Natural killer cell (primary cell): ENCODE results near the gene PGAP1. TPM values are rescaled to one million over a fixed set of nuclear protein-coding genes. Genes with fewer than 3 reads are reported as not detected.

Experiments used
- ATAC-seq, 3 donors: fragments of 150-1000 bp in 2 of 3; fragments of 200-7000 bp in 1 of 3; cut with Tn5 transposase; 1 replicate in 1 of 3; 2 replicates in 2 of 3; pipeline ENCODE4 v1.10.0; 2021; ENCODE audit warnings: mild to moderate bottlenecking in 2 of 3, moderate library complexity in 2 of 3
- DNase-seq, 2 donors: peaks; one replicate each; pipeline versions ENCODE4 v3.0.0 to v3.0.0-alpha.2; 2013 to 2021; ENCODE audit warnings: mixed read lengths in 1 of 2
- H3K27ac ChIP-seq: one replicate; pipeline ENCODE4 v1.5.1; 2013; ENCODE audit warnings: mild to moderate bottlenecking, low read length
- H3K27me3 ChIP-seq: one replicate; pipeline ENCODE4 v1.6.1; 2013; ENCODE audit warnings: low read length; ENCODE audit not compliant: control insufficient read depth, insufficient read depth
- H3K36me3 ChIP-seq: one replicate; pipeline ENCODE4 v1.6.1; 2013; ENCODE audit warnings: low read length; ENCODE audit not compliant: control insufficient read depth, insufficient read depth
- H3K4me1 ChIP-seq: one replicate; pipeline ENCODE4 v1.6.1; 2013; ENCODE audit warnings: low read length; ENCODE audit not compliant: control insufficient read depth, insufficient read depth
- H3K4me3 ChIP-seq: one replicate; pipeline ENCODE4 v1.5.1; 2013; ENCODE audit warnings: low read length
- H3K9me3 ChIP-seq: one replicate; pipeline ENCODE4 v1.6.1; 2013; ENCODE audit warnings: low read length; ENCODE audit not compliant: control insufficient read depth, insufficient read depth
- H3K27ac Mint-ChIP-seq, 2 donors: one replicate each; pipeline ENCODE4 v1.8.0; 2022; ENCODE audit warnings: mild to moderate bottlenecking in 2 of 2, mixed read lengths in 2 of 2, moderate library complexity in 1 of 2
- H3K27me3 Mint-ChIP-seq, 2 donors: one replicate each; pipeline ENCODE4 v1.8.0; 2022; ENCODE audit warnings: low read depth in 2 of 2, mixed read lengths in 2 of 2
- H3K36me3 Mint-ChIP-seq: one replicate; pipeline ENCODE4 v1.8.0; 2022; ENCODE audit warnings: mixed read lengths
- H3K4me1 Mint-ChIP-seq, 2 donors: one replicate each; pipeline ENCODE4 v1.8.0; 2022; ENCODE audit warnings: mixed read lengths in 2 of 2
- H3K4me3 Mint-ChIP-seq: one replicate; pipeline ENCODE4 v1.8.0; 2022; ENCODE audit warnings: mild to moderate bottlenecking, moderate library complexity, mixed read lengths
- H3K9me3 Mint-ChIP-seq, 2 donors: one replicate each; pipeline ENCODE4 v1.8.0; 2022; ENCODE audit warnings: mixed read lengths in 2 of 2
- CTCF ChIP-seq: fragments of 200-600 bp; IDR thresholded peaks from one replicate; pipeline ENCODE4 v1.8.0; 2022; ENCODE audit warnings: antibody characterized with exemption
- WGBS: methylation state at CpG from one replicate; pipeline ENCODE4 v1.1.7; 2013; ENCODE audit warnings: missing lambda C conversion rate; ENCODE audit not compliant: insufficient coverage; 5-methylcytosine and 5-hydroxymethylcytosine counted together
- intact Hi-C: fragments of 100-400 bp; cut with micrococcal nuclease; formaldehyde crosslinking; loops from one replicate; pipeline ENCODE4 v1.14.2; 2022
- total RNA-seq, 4 donors: library from RNA; stranded (reverse); fragments of 120-200 nt in 1 of 4; gene quantifications; one replicate each; pipeline versions ENCODE4 v1.2.3 to v1.2.4, GENCODE V29; 2013 to 2022

The PGAP1 gene
- total RNA-seq, 3 donors from 2014 or later (not counting 1 experiment from before 2014, with no cell fraction given), result 2.5 to 4.9 (median 3.3) TPM

GRCh38 chr2:196783431-196784094 lies 142.9 kb downstream of the PGAP1 start:
- Mint-ChIP-seq H3K27ac (no peak overlapping the region), H3K36me3 (peaks cover 21% of the 10 kb centered on the region), H3K9me3 (no peaks in the 10 kb centered on the region), H3K4me3 (no peak overlapping the region), H3K27me3 (no peaks in the 10 kb centered on the region), H3K4me1 (no peaks in the 10 kb centered on the region)
- Histone ChIP-seq H3K4me3 (no peak overlapping the region), H3K9me3 (no peaks in the 10 kb centered on the region), H3K36me3 (peaks cover 83% of the 10 kb centered on the region), H3K27me3 (no peaks in the 10 kb centered on the region), H3K4me1 (no peaks in the 10 kb centered on the region), H3K27ac (no peak overlapping the region)
- no peak for TF ChIP-seq CTCF
- 83% methylated on average over 4 of the region's 4 CpGs for WGBS
- intact Hi-C loops, result no loop called here
- no peak for ATAC-seq
- no peak for DNase-seq

Other genes with a start within 250 kb of the PGAP1 start
- 10 to 100 TPM; 33.4 to 49.9 (median 34.8) TPM for gene GTF3C3, start 127.0 kb downstream of the PGAP1 start, total RNA-seq
- gene C2orf66, start 117.4 kb downstream of the PGAP1 start, total RNA-seq, result not detected